Stimulated activated CD4-positive, alpha-beta T cell treated with anti-CD3 and anti-CD28 coated beads, Interleukin-4, amount 100 ng/mL, for 1 hour (primary cell): ENCODE measurements around the gene A3GALT2.

Source experiments
- DNase-seq: peaks from one replicate; pipeline ENCODE4 v3.0.0-alpha.2; 2020

Gene A3GALT2

GRCh38 chr1:33269621-33270020 lies 51.3 kb downstream of the A3GALT2 start:
- DNase-seq: no peak

GRCh38 chr1:33268927-33269610 lies 51.8 kb downstream of the A3GALT2 start:
- DNase-seq: no peak

- DNase-seq: no peak
Observed at GRCh38 chr1:33268457-33268856, 52.4 kb downstream of the A3GALT2 start.

GRCh38 chr1:33267468-33268205 lies 53.3 kb downstream of the A3GALT2 start:
- no peak for DNase-seq

- DNase-seq: no peak
Observed at GRCh38 chr1:33266766-33267165, 54.1 kb downstream of the A3GALT2 start.

GRCh38 chr1:33265780-33266605 lies 54.9 kb downstream of the A3GALT2 start:
- DNase-seq: no peak

GRCh38 chr1:33263890-33264504 lies 56.9 kb downstream of the A3GALT2 start:
- no peak for DNase-seq

GRCh38 chr1:33261344-33261743 lies 59.6 kb downstream of the A3GALT2 start:
- no peak for DNase-seq

- DNase-seq: no peak
Observed at GRCh38 chr1:33260439-33260838, 60.5 kb downstream of the A3GALT2 start.

GRCh38 chr1:33259879-33260278 lies 61.0 kb downstream of the A3GALT2 start:
- no peak for DNase-seq

GRCh38 chr1:33258788-33259274 lies 62.1 kb downstream of the A3GALT2 start:
- DNase-seq: no peak

- DNase-seq: no peak
Observed at GRCh38 chr1:33257772-33258712, 62.9 kb downstream of the A3GALT2 start.

- no peak for DNase-seq
Observed at GRCh38 chr1:33257207-33257771, 63.6 kb downstream of the A3GALT2 start.
